Lower leg skin (tissue), 3 donors: Measurements from ENCODE around the gene FAM9A.

ENCODE experiments used
- POLR2A ChIP-seq, 2 donors: fragments of 450-650 bp; IDR thresholded peaks; one replicate each; pipeline ENCODE4 v1.6.1; 2016 to 2017; ENCODE audit warnings: antibody characterized with exemption in 2 of 2, mild to moderate bottlenecking in 1 of 2, moderate library complexity in 1 of 2
- TF ChIP-seq, protein P1 (sequence below), 3 donors: fragments of 450-650 bp; IDR thresholded peaks; one replicate each; pipeline ENCODE4 v1.5.1; 2016; ENCODE audit warnings: antibody characterized with exemption in 3 of 3, mild to moderate bottlenecking in 3 of 3, moderate library complexity in 2 of 3

DNA sequence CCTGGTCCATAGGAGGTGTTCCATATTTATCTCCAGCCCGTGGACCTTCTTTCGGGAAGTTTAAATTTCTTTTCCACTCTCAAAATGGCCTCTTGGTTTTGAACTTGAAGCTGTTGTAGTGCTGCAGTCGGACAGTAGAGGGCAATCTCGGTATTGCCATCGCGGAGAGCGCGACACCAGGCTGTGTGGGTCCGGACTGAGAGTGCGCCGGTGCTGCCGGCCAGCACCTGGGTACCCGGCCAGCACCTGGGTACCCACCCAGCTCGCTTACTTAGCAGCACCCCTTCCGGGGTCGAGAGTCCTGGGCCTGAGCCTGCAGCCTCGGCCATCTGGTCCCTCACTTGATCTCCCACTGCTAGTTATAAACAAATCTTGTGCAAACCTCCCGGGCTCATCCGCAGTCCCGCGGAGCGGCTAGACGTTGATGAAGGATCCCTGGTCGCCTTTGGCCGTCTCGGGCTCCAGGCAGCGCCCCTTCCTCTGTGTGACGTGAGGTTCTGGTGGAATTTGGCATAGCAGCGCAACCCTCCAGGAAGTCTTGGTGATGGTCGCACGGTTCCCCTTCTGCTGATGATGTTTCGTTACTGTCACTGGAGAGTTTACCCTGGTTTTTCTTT lies 18.0 kb downstream of the FAM9A start:
- TF ChIP-seq, protein P1, sequence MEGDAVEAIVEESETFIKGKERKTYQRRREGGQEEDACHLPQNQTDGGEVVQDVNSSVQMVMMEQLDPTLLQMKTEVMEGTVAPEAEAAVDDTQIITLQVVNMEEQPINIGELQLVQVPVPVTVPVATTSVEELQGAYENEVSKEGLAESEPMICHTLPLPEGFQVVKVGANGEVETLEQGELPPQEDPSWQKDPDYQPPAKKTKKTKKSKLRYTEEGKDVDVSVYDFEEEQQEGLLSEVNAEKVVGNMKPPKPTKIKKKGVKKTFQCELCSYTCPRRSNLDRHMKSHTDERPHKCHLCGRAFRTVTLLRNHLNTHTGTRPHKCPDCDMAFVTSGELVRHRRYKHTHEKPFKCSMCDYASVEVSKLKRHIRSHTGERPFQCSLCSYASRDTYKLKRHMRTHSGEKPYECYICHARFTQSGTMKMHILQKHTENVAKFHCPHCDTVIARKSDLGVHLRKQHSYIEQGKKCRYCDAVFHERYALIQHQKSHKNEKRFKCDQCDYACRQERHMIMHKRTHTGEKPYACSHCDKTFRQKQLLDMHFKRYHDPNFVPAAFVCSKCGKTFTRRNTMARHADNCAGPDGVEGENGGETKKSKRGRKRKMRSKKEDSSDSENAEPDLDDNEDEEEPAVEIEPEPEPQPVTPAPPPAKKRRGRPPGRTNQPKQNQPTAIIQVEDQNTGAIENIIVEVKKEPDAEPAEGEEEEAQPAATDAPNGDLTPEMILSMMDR (IDR thresholded peaks at IDR 0.05), result no peak
- TF ChIP-seq POLR2A (IDR thresholded peaks at IDR 0.05), result no peak
